HG03457 (cell line): ENCODE measurements around the gene MYO16.
"Not testable (repeated sequence)": the region's sequence is repeated elsewhere in the genome, so short reads cannot be mapped to it uniquely, and the experiment has no call there.

ENCODE experiments used
- ATAC-seq: cut with Tn5 transposase; IDR thresholded peaks from one replicate; pipeline ENCODE4 v1.9.1; 2021; ENCODE audit warnings: moderate number of reproducible peaks; ENCODE audit not compliant: unreplicated experiment

MYO16 gene

GRCh38 chr13:108877300-108877699 is 247.9 kb downstream of the MYO16 start:
- ATAC-seq: no peak

DNA sequence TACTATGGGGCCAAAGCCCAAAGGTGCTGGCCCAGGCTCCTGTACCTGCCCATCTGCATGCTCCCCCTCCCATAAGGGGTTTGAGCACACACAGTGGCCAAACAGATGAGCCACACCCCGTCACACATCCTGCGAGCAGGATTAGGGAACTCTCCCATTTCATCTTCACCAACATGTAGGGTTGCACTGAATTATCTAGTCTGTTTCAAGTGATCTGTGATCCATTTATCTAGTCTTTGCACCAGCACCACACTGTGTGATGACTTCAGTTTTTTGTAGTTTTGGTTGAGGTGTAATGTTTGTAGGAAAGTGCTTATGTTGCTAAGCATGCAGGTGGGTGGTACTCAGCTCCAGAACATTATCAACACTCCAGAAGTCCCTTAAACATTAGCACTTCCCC is 249.3 kb downstream of the MYO16 start:
- no peak for ATAC-seq

GRCh38 chr13:108889324-108889984 is 260.0 kb downstream of the MYO16 start:
- no peak for ATAC-seq

DNA sequence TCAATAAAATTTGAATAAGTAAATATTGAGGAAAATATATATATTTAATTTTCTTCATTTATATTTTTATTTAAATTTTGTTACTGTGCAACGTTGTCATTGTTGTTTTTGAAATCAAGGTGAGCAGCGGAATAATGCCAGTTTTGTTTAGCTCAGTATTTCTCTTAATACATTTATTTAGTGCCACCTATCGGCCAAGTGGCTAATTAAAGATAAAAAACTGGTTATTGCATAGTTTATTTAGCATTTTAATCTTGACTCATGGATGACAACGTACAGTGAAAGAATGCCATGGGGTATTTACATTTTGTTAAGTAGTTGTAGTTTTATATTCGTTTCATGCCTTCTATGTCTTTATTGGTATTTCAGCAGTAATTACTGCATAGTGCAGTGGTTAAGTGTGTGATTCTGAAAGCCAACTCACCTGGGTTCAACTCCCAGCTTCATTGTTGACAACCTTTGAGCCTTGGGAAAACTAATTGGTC is 265.9 kb downstream of the MYO16 start:
- ATAC-seq: no peak

GRCh38 chr13:108897955-108898354 is 268.5 kb downstream of the MYO16 start:
- no peak for ATAC-seq

DNA sequence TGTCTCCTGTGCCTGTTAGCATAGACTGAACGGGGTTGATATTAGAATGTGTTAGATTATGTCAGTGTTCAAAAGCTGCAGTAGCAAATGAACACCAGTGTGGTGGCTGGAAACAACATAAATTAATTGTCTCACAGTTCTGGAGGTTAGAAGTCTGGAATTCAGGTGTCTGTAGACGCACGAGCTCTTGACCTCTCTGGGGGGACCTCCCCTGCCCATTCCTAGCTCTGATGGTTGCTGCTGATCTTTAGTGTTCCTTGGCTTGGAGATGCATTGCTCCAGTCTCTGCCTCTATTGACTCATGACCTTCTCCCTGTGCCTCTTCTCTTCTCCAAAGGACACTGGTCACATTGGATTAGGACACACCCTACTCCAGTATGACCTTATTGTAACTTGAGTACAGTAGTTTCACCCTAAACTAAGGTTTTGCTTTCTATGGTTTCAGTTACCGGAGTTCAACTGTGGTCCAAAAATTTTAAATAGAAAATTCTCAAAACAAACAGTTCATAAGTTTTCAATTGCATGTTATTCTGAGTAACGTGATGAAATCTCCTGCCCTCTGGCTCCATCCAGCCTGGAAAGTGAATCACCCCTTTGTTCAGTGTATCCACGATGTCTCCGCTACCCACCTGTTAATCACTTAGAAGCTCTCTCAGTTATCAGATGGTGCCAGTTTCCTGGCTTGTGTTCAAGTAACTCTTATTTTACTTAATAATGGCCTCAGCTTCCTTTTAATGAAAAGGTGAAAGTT is 273.2 kb downstream of the MYO16 start:
- ATAC-seq: no peak

DNA sequence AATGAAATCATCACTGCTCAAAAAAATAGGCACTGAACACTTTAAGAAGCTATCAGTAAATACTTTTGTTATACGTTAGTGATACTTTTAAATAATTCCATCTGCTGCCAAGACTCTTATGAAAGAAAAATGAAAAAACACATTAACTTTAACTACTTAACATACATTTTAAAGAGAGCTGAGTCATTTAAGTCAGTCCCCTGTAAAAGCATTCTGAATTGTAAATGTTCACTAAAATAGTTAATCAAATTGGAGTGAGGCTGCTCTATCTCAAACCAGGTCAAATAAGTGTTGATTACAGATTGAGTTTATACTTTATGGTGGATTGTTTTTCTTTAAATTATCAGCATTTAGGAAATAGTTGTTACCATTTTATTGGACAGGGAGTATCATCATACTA is 274.2 kb downstream of the MYO16 start:
- ATAC-seq: no peak

DNA sequence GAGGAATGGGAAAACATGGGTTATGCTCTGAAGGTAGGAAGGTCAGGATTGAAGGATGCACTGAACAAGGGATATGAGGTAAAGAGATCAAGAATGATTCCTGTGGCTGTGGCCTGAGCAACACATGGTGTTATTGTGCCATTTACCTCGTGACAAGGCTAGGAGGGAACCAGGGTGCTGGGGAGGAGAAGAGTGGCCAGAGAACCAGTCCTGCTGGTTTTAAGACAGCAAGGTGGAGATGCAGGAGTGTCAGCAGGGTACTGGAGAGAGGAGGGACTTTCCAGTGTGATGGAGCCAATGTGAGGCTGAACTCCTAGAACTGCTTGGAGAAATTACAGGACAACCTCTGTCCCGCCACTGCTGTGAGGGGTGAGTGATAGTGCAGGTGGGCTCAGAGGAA is 282.4 kb downstream of the MYO16 start:
- ATAC-seq: no peak

DNA sequence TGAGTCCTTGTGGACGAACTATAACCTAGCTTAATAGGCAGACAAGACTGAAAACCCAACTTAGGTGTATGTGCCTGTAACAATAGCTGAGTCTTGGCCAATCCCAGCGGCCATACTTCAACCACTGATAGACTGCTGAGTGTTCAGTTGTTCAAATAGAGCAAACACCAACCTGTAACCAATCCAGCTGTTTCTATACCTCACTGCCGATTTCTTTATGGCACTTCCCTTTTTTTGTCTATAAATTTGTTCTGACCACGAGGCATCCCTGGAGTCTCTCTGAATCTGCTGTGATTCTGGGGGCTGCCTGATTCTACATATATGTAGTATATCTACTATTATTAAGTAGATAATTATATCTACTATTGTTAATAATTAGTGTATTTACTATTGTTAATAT is 284.3 kb downstream of the MYO16 start:
- ATAC-seq: not testable (repeated sequence)

DNA sequence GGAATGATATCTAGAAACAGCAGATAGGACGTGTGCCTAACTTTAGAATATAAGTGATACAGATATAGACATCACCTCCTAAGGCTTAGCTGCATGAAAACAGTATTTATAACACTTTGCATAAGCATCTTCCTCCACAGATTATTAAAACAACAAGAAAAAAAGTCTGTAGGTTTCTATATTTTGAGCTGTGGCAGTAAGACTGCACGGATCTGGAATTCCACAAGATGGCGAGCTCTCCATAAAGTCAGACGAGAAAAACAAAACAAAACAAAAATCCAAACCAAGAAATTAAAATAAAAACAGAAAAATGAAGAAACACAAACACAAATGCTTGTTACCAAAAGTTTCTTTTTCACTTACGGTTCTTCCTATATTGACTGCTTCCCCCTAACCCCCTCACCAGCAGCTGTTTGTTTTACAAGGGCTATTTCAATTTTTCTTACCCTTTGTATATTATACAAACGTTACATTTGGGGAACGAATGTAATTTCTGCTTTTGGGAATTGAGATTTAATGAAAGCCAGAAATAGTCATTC is 285.8 kb downstream of the MYO16 start:
- peak; percentile 20 for ATAC-seq

- peak; percentile 96 for ATAC-seq
Observed at GRCh38 chr13:108915634-108916512, 286.5 kb downstream of the MYO16 start.

DNA sequence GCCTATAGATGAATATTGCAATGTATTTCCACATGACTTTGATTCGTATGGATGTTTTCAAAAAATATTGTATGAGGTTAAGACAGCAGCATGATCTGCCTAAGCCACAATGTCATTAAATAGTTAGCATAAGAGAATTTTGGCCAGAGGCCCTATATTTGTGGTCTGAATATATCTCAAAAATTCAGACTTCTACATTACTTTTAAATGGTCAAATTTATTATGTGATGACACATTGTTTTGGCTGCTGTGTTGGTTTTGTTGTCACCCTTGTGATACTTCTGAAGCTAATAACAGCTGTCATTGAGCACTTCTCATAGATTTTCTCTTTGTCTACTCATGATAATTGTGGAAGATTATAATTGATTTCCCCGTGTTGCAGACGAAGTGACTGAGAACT is 288.2 kb downstream of the MYO16 start:
- no peak for ATAC-seq

GRCh38 chr13:108919036-108919907 is 289.9 kb downstream of the MYO16 start:
- no peak for ATAC-seq

GRCh38 chr13:108920137-108920536 is 290.7 kb downstream of the MYO16 start:
- ATAC-seq: no peak

- ATAC-seq: no peak
Observed at GRCh38 chr13:108921238-108921637, 291.8 kb downstream of the MYO16 start.

GRCh38 chr13:108922108-108922507 is 292.7 kb downstream of the MYO16 start:
- ATAC-seq: no peak

DNA sequence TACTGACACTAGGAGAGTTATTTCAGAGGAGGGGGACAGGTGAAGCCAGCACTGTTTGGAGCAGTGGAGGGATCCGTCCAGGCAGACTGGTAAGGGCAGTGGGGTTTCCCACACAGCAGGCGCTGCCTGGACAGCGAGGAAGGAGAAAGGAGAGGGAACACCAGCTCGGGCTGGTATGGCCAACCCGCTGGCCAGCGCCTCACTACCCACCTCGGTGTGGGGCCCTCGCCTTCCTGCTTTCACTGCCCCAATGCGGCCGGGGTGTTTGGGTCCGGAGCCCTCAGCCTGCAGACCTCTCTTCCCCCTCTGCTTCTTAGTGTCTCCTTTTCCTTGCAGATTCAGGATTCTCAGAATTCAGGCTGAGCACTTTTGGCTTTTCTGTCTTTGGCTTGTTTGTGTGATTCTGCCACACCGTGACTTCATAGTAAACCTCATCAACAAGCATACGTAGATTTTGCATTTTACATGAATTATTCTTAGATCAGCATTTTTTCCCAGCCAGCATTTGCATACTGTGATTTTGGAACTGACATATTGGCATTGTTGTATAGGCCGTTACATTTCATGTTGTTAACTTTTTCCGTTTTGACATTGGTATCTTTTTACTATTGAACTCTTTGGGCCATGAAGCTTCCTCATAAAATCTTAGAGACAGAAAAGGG is 294.1 kb downstream of the MYO16 start:
- no peak for ATAC-seq

DNA sequence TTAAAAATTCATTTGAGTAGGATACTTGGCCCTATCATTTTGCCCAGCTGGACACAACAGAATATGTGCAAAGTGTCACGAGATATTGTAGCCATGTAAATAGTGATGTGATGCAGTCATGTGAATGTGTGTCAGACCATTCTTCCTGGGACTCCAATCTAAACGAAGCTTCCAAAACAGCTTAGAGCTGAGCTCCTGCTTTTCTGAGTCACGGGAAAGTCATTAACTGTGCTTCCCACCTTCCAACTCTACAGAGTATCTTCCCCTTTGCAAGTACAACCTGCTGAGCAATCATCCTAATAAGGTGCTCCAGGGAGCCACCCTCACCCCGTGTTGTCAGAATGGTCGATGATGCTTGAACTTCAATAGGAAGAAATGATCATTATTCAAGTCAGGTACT is 294.7 kb downstream of the MYO16 start:
- no peak for ATAC-seq

- ATAC-seq: no peak
Observed at GRCh38 chr13:108924541-108924940, 295.1 kb downstream of the MYO16 start.

- ATAC-seq: no peak
Observed at GRCh38 chr13:108925070-108925469, 295.7 kb downstream of the MYO16 start.
